Measurements from ENCODE around the gene P2RY2. TPM values are rescaled to one million over a fixed set of nuclear protein-coding genes. Genes with fewer than 3 reads are reported as not detected.

The P2RY2 gene
- total and polyA plus RNA-seq, 2 of the 8 experiments (the other 6 are each of a cell fraction or from before 2014, with no cell fraction given), result 1.0 to 1.5 TPM

DNA sequence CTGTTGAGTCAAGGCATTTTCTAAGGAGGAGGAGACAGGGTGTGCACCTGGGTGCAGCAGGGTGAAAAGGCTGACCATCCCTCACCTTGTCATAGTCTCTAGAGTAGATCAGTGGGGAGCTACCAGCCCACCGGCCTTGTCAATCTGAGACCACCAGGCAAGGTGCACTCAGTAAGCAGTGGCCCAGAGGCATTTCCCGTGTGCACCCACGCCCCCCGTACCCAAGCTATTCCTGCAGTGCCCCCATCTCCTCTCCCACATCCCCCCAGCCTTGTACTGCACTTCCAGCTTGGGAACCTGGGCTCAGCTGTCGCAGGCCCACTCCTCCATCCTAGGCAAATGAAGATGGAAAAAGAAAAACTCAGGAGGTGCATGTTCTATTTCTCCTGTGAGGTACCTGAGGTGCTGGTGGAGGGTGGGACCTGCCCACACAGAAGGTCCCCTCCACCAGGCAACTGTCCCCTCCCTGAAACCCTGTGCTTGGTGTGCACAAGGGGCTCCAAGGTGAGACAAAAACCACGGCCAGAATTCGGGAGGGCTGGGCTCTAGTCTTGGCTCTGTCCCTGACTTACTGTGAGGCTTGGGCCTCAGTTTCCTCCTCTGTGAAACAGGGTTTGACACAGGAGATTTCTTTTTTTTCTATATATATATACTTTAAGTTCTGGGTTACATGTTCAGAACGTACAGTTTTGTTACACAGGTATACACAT, 8.4 kb downstream of the P2RY2 start (continued):
- TF ChIP-seq MAX (IDR thresholded peaks at IDR 0.05) (no peak), CHD1 (IDR thresholded peaks at IDR 0.05; ENCODE audit: low read depth, low read length) (no peak), CBX5 (IDR thresholded peaks at IDR 0.05; ENCODE audit: low read depth, low read length) (no peak), MAFK (IDR thresholded peaks at IDR 0.05; ENCODE audit: low read depth, low read length) (no peak), GABPA (IDR thresholded peaks at IDR 0.05; ENCODE audit: borderline replicate concordance, insufficient read depth, low read length) (no peak)
